ENCODE data around the gene ELF1. TPM values are rescaled to one million over a fixed set of nuclear protein-coding genes. Genes with fewer than 3 reads are reported as not detected.

Gene ELF1
- total RNA-seq, 1 donor from 2014 or later, result 61.7 TPM

Other genes starting within 250 kb of the ELF1 start
- gene MRPS31, start 248.1 kb downstream of the ELF1 start, total RNA-seq, result 21.1 TPM
- gene SLC25A15, start 229.7 kb downstream of the ELF1 start, total RNA-seq, result 3.2 TPM
- gene WBP4, start 42.2 kb upstream of the ELF1 start, total RNA-seq, result 17.1 TPM
- 9.8 TPM for gene KBTBD6, start 113.5 kb upstream of the ELF1 start, total RNA-seq
- 8.5 TPM for gene KBTBD7, start 175.3 kb upstream of the ELF1 start, total RNA-seq
- 12.2 TPM for gene MTRF1, start 244.3 kb upstream of the ELF1 start, total RNA-seq